Measurements from ENCODE around the gene APRT. TPM values are rescaled to one million over a fixed set of nuclear protein-coding genes. Genes with fewer than 3 reads are reported as not detected.
"Not testable (repeated sequence)": the region's sequence is repeated elsewhere in the genome, so short reads cannot be mapped to it uniquely, and the experiment has no call there.

APRT gene
- polyA plus RNA-seq, 4 donors = 121 to 255 (median 222) TPM

DNA sequence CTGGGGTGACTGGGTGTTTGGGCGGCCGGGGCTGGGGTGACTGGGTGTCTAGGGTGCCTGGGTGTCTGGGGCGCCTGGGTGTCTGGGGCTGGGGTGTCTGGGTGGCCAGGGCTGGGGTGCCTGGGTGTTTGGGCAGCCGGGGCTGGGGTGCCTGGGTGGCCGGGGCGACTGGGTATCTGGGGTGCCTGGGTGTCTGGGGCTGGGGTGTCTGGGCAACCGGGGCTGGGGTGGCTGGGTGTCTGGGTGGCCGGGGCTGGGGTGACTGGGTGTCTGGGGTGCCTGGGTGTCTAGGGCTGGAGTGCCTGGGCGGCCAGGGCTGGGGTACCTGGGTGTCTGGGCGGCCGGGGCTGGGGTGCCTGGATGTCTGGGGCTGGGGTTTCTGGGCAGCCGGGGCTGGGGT, 13.4 kb upstream of the APRT start:
- no peaks in the 10 kb centered on the region for H3K27me3 ChIP-seq (ENCODE audit: control insufficient read depth in 3 of 3, insufficient read depth in 3 of 3, low read length in 3 of 3)
- no peak overlapping the region for H3K27ac ChIP-seq (ENCODE audit: low read depth in 1 of 3, low read length in 2 of 3)
- DNase-seq (no peak), FAIRE-seq (no peak)
- H3K9me3 ChIP-seq (ENCODE audit: control insufficient read depth in 2 of 2, insufficient read depth in 1 of 2, low read depth in 1 of 2, low read length in 1 of 2) = no peaks in the 10 kb centered on the region
- WGBS, 3 donors = 88 to 97% (median 93%) methylated on average over 5 to 12 of the region's 12 CpGs
- H3K4me1 ChIP-seq (ENCODE audit: control insufficient read depth in 3 of 3, insufficient read depth in 2 of 3, low read depth in 1 of 3, low read length in 2 of 3) = peaks cover 0 to 2% (median 0%) of the 10 kb centered on the region in 3 donors
- H3K4me3 ChIP-seq (ENCODE audit: low read depth in 1 of 3, low read length in 3 of 3) = no peak overlapping the region
- peaks cover 0 to 82% (median 5%) of the 10 kb centered on the region in 3 donors for H3K36me3 ChIP-seq (ENCODE audit: control insufficient read depth in 3 of 3, insufficient read depth in 2 of 3, low read depth in 1 of 3, low read length in 3 of 3)

DNA sequence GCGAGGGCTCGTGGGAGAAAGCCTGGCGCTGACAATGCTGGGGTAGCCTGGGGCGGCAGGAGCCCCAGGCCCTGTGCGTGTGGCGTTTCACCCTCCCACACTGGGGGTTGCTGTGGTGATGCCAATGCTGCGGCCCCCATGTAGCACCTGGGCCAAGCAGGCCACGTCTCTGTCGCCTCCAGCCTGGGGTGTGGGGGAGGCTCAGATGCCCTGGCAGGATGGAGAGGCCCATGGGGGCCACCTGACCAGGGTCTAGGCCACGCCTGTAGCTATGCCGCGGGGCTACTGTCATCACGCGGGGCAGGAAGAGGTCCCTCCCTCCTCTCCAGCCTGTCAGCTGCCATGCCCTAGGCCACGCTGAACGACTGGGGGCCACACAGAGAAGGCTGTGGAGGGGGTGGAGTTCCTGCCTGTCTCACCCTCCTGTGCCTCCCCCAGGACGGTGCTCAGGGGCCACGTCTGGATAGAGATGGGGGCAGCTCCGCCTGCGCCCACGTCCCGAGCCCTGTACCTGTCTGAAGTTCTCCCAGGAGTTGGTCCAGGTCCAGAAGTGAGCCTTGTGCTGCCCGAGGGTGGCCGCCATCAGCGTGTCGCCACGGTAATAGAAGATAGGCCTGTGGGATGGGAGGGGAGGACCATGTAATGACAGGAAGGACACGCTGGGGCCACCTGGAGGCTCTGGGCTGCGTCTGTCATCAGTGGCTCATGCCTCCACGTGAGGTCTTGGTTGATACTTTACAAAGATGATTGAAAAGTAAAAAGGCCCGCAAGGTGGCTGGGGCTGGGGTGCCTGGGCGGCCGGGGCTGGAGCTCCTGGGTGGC, 12.7 kb upstream of the APRT start:
- no peak for DNase-seq
- Histone ChIP-seq H3K4me3 (ENCODE audit: low read depth in 1 of 3, low read length in 3 of 3) (no peak overlapping the region), H3K4me1 (ENCODE audit: control insufficient read depth in 3 of 3, insufficient read depth in 2 of 3, low read depth in 1 of 3, low read length in 2 of 3) (peaks cover 0 to 2% (median 0%) of the 10 kb centered on the region in 3 donors), H3K27me3 (ENCODE audit: control insufficient read depth in 3 of 3, insufficient read depth in 3 of 3, low read length in 3 of 3) (no peaks in the 10 kb centered on the region), H3K36me3 (ENCODE audit: control insufficient read depth in 3 of 3, insufficient read depth in 2 of 3, low read depth in 1 of 3, low read length in 3 of 3) (peaks cover 0 to 79% (median 5%) of the 10 kb centered on the region in 3 donors), H3K27ac (ENCODE audit: low read depth in 1 of 3, low read length in 2 of 3) (no peak overlapping the region), H3K9me3 (ENCODE audit: control insufficient read depth in 2 of 2, insufficient read depth in 1 of 2, low read depth in 1 of 2, low read length in 1 of 2) (no peaks in the 10 kb centered on the region)
- FAIRE-seq = no peak
- 81 to 86% (median 85%) methylated on average over 33 of the region's 33 CpGs for WGBS, 3 donors

DNA sequence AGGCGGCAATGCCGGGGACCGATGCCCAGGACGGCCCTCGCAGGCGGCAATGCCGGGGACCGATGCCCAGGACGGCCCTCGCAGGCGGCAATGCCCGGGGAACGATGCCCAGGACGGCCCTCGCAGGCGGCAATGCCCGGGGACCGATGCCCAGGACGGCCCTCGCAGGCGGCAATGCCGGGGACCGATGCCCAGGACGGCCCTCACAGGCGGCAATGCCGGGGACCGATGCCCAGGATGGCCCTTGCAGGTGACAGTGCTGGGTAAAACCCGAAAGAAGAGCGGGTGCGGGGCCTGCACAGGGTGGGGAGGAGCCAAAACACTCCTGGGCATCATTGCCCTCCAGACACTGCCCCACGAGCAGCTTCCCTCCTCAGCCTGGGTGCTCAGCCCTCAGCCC, 11.9 kb upstream of the APRT start:
- not testable (repeated sequence) for H3K9me3 ChIP-seq (ENCODE audit: control insufficient read depth in 2 of 2, insufficient read depth in 1 of 2, low read depth in 1 of 2, low read length in 1 of 2); DNase-seq; H3K27me3 ChIP-seq (ENCODE audit: control insufficient read depth in 3 of 3, insufficient read depth in 3 of 3, low read length in 3 of 3); H3K4me1 ChIP-seq (ENCODE audit: control insufficient read depth in 3 of 3, insufficient read depth in 2 of 3, low read depth in 1 of 3, low read length in 2 of 3); FAIRE-seq; H3K27ac ChIP-seq (ENCODE audit: low read depth in 1 of 3, low read length in 2 of 3); H3K4me3 ChIP-seq (ENCODE audit: low read depth in 1 of 3, low read length in 3 of 3)
- WGBS, 3 donors = 96 to 98% (median 97%) methylated on average over 15 to 30 of the region's 31 CpGs
- H3K36me3 ChIP-seq (ENCODE audit: control insufficient read depth in 3 of 3, insufficient read depth in 2 of 3, low read depth in 1 of 3, low read length in 3 of 3) = peaks cover 0 to 74% (median 5%) of the 10 kb centered on the region in 3 donors

DNA sequence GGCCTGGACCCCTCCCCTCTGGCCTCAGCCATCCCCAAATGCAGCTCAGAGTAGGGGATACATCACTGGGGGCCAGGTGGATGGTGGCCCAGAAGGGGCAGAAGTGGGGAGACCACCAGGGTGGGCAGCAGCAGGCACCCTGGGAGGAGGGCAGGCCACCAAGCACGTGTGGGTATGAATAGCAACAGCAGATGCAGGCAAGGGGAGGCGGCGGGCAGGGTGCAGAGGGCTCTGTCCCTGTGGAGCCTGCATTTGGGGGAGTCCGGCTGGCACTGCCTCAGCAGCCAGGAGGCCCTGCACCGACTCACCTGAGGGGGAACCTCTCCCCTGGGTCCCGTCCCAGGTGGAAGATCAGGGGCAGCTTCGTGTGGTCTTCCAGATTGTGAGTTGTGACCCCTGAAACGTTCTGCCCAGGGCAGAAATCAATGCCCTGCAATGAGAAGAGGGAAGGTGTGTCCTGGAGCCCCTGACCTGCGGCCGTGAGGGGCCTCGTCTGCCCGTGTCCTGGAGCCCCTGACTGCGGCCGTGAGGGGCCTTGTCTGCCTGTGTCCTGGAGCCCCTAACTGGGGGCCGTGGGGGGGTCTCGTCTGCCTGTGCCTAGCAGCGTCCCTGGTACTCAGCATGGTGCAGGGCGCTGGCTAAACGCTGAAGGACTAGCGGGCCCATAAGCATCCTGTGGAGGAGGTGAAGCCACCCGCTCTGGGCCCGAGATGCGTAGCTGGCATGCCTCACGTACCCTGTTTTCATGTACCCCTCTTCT, 10.7 kb upstream of the APRT start:
- Histone ChIP-seq H3K4me3 (ENCODE audit: low read depth in 1 of 3, low read length in 3 of 3) (no peak overlapping the region), H3K36me3 (ENCODE audit: control insufficient read depth in 3 of 3, insufficient read depth in 2 of 3, low read depth in 1 of 3, low read length in 3 of 3) (peaks cover 0 to 73% (median 5%) of the 10 kb centered on the region in 3 donors), H3K9me3 (ENCODE audit: control insufficient read depth in 2 of 2, insufficient read depth in 1 of 2, low read depth in 1 of 2, low read length in 1 of 2) (no peaks in the 10 kb centered on the region), H3K27ac (ENCODE audit: low read depth in 1 of 3, low read length in 2 of 3) (no peak overlapping the region), H3K27me3 (ENCODE audit: control insufficient read depth in 3 of 3, insufficient read depth in 3 of 3, low read length in 3 of 3) (no peaks in the 10 kb centered on the region), H3K4me1 (ENCODE audit: control insufficient read depth in 3 of 3, insufficient read depth in 2 of 3, low read depth in 1 of 3, low read length in 2 of 3) (peaks cover 0 to 2% (median 0%) of the 10 kb centered on the region in 3 donors)
- 91 to 94% (median 94%) methylated on average over 24 of the region's 24 CpGs for WGBS, 3 donors
- FAIRE-seq (no peak), DNase-seq (no peak)

DNA sequence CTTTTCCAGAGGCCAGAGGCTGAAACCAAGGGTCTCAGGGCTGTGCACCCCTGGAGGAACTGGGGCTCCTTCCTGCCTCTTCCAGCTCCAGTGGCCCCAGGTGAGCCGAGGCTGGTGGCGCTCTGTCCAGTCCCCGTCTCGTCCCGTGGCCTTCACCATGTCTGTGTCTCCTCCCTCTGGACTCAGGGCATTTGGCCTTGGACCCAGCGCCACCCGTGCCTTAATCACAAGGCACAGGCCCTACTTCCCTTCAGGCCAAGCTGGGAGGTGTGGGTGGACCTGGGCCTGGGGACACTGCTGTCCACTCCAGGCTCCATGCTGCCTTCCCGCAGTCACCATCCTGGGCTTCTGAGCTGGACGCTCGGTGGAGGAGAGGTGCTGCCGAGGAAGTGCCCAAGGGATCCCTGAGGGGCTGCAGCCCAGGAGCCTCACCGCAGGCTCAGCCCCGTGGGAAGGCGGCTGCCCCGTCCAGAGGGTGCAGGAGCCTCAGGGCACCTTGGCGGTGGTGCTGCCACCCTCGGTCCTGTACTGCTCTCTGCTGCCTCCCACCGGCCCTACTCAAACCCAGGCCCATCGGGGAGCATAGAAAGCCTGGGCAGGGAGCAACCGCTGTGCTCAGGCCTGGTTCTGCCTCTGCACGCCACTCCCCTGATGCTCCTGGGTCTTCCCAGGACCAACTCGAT, 9.6 kb upstream of the APRT start:
- Histone ChIP-seq H3K27ac (ENCODE audit: low read depth in 1 of 3, low read length in 2 of 3) (no peak overlapping the region), H3K9me3 (ENCODE audit: control insufficient read depth in 2 of 2, insufficient read depth in 1 of 2, low read depth in 1 of 2, low read length in 1 of 2) (no peaks in the 10 kb centered on the region), H3K4me1 (ENCODE audit: control insufficient read depth in 3 of 3, insufficient read depth in 2 of 3, low read depth in 1 of 3, low read length in 2 of 3) (no peaks in the 10 kb centered on the region), H3K36me3 (ENCODE audit: control insufficient read depth in 3 of 3, insufficient read depth in 2 of 3, low read depth in 1 of 3, low read length in 3 of 3) (peaks cover 0 to 72% (median 5%) of the 10 kb centered on the region in 3 donors), H3K27me3 (ENCODE audit: control insufficient read depth in 3 of 3, insufficient read depth in 3 of 3, low read length in 3 of 3) (no peaks in the 10 kb centered on the region), H3K4me3 (ENCODE audit: low read depth in 1 of 3, low read length in 3 of 3) (no peak overlapping the region)
- 82 to 89% (median 86%) methylated on average over 19 to 22 of the region's 22 CpGs for WGBS, 3 donors
- FAIRE-seq = no peak
- no peak for DNase-seq

DNA sequence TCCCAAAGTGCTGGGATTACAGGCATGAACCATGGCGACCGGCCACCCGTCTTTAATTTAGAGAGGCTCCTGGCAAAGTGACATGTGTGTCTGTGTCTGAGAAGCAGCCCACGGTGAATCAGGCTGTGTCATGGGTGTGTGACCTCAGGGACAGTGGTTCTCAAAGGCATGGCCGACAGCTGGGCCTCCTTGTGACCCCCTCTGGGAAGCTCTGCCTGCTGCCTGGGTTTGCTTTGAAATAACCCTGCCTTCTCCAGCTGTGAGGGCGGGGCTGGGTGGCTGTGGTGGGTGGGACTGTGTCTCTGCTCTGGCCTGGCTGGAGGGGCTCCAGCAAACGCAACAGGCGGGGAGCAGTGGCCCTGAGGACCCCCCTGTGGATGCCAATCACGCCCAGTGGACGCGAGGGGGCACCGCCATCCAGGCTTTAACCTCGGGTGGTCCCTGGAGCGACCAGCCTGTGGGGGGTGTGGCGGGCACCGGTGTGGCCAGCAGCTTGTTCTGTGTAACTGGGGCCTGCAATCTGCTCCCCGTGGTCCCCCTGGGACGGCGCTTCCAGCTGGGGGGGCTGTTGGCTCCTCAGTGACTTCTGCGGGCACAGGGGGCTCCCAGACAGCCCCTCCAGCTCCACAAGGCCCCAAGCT, 8.8 kb upstream of the APRT start:
- Histone ChIP-seq H3K4me3 (ENCODE audit: low read depth in 1 of 3, low read length in 3 of 3) (no peak overlapping the region), H3K27ac (ENCODE audit: low read depth in 1 of 3, low read length in 2 of 3) (no peak overlapping the region), H3K4me1 (ENCODE audit: control insufficient read depth in 3 of 3, insufficient read depth in 2 of 3, low read depth in 1 of 3, low read length in 2 of 3) (no peaks in the 10 kb centered on the region), H3K36me3 (ENCODE audit: control insufficient read depth in 3 of 3, insufficient read depth in 2 of 3, low read depth in 1 of 3, low read length in 3 of 3) (peaks cover 0 to 67% (median 5%) of the 10 kb centered on the region in 3 donors), H3K9me3 (ENCODE audit: control insufficient read depth in 2 of 2, insufficient read depth in 1 of 2, low read depth in 1 of 2, low read length in 1 of 2) (no peaks in the 10 kb centered on the region), H3K27me3 (ENCODE audit: control insufficient read depth in 3 of 3, insufficient read depth in 3 of 3, low read length in 3 of 3) (no peaks in the 10 kb centered on the region)
- 79 to 91% (median 90%) methylated on average over 19 to 20 of the region's 20 CpGs for WGBS, 3 donors
- FAIRE-seq (no peak), DNase-seq (no peak)

DNA sequence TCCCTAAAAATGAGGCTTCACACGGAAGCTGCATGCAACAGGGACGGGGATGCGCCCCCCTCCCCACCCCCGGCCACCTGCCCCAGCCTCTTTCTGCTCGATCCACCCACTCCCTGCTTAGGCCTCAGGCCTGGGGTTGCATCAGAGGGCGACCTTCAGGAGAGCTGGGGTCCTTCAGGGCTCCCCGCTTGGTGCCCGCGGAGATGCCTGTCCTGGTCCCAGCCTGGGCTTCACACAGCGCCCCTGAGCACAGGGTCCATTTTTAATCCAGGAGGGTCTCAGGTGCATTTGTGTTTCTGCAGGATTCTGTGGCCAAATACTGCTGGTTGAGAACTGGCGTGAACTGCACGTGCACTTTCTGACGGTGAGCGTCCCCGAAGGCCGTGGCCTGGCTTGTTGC, 7.4 kb upstream of the APRT start:
- H3K9me3 ChIP-seq (ENCODE audit: control insufficient read depth in 2 of 2, insufficient read depth in 1 of 2, low read depth in 1 of 2, low read length in 1 of 2) = no peaks in the 10 kb centered on the region
- H3K36me3 ChIP-seq (ENCODE audit: control insufficient read depth in 3 of 3, insufficient read depth in 2 of 3, low read depth in 1 of 3, low read length in 3 of 3) = peaks cover 0 to 57% (median 5%) of the 10 kb centered on the region in 3 donors
- no peaks in the 10 kb centered on the region for H3K27me3 ChIP-seq (ENCODE audit: control insufficient read depth in 3 of 3, insufficient read depth in 3 of 3, low read length in 3 of 3)
- H3K4me3 ChIP-seq (ENCODE audit: low read depth in 1 of 3, low read length in 3 of 3) = no peak overlapping the region
- DNase-seq (no peak), FAIRE-seq (no peak)
- H3K4me1 ChIP-seq (ENCODE audit: control insufficient read depth in 3 of 3, insufficient read depth in 2 of 3, low read depth in 1 of 3, low read length in 2 of 3) = no peaks in the 10 kb centered on the region
- no peak overlapping the region for H3K27ac ChIP-seq (ENCODE audit: low read depth in 1 of 3, low read length in 2 of 3)
- 85 to 89% (median 89%) methylated on average over 16 of the region's 16 CpGs for WGBS, 3 donors

DNA sequence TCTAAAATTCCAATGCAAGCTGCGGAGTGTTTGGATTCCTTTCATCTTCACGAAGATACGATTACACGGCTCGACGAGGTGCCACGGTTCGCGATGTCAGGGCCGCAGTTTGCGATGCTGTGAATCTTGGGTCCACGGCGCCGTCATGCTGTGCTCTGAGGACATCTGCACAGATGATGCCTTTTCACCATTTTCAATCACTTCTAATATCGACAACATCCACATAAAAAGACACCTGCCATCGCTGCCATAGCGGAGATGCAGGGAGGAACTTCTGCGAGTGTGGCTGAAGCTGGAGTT, 6.8 kb upstream of the APRT start:
- H3K36me3 ChIP-seq (ENCODE audit: control insufficient read depth in 3 of 3, insufficient read depth in 2 of 3, low read depth in 1 of 3, low read length in 3 of 3) = peaks cover 0 to 52% (median 5%) of the 10 kb centered on the region in 3 donors
- 85 to 92% (median 89%) methylated on average over 18 of the region's 18 CpGs for WGBS, 3 donors
- no peaks in the 10 kb centered on the region for H3K27me3 ChIP-seq (ENCODE audit: control insufficient read depth in 3 of 3, insufficient read depth in 3 of 3, low read length in 3 of 3)
- no peaks in the 10 kb centered on the region for H3K9me3 ChIP-seq (ENCODE audit: control insufficient read depth in 2 of 2, insufficient read depth in 1 of 2, low read depth in 1 of 2, low read length in 1 of 2)
- no peak for FAIRE-seq
- H3K4me3 ChIP-seq (ENCODE audit: low read depth in 1 of 3, low read length in 3 of 3) = no peak overlapping the region
- H3K27ac ChIP-seq (ENCODE audit: low read depth in 1 of 3, low read length in 2 of 3) = no peak overlapping the region
- H3K4me1 ChIP-seq (ENCODE audit: control insufficient read depth in 3 of 3, insufficient read depth in 2 of 3, low read depth in 1 of 3, low read length in 2 of 3) = peaks cover 0 to under 1% (median 0%) of the 10 kb centered on the region in 3 donors
- DNase-seq = no peak

All from small intestine (tissue), 7 donors.